ENCODE results near the gene SH3BP4. TPM values are rescaled to one million over a fixed set of nuclear protein-coding genes. Genes with fewer than 3 reads are reported as not detected.

SH3BP4 gene
- total RNA-seq, 1 experiment from 2014 or later: 98.8 TPM

- no peak for DNase-seq (ENCODE audit: low read depth)
Measured at GRCh38 chr2:235034265-235035118, 82.7 kb downstream of the SH3BP4 start.

GRCh38 chr2:235037604-235038166 lies 85.9 kb downstream of the SH3BP4 start:
- DNase-seq (ENCODE audit: low read depth): no peak

GRCh38 chr2:235041221-235041917 lies 89.6 kb downstream of the SH3BP4 start:
- DNase-seq (ENCODE audit: low read depth): no peak

GRCh38 chr2:235041918-235042575 lies 90.2 kb downstream of the SH3BP4 start:
- DNase-seq (ENCODE audit: low read depth): no peak

GRCh38 chr2:235042576-235043515 lies 91.0 kb downstream of the SH3BP4 start:
- no peak for DNase-seq (ENCODE audit: low read depth)

- no peak for DNase-seq (ENCODE audit: low read depth)
Measured at GRCh38 chr2:235043762-235044500, 92.1 kb downstream of the SH3BP4 start.

- no peak for DNase-seq (ENCODE audit: low read depth)
Measured at GRCh38 chr2:235044501-235045271, 92.9 kb downstream of the SH3BP4 start.

GRCh38 chr2:235045336-235045972 lies 93.6 kb downstream of the SH3BP4 start:
- no peak for DNase-seq (ENCODE audit: low read depth)

GRCh38 chr2:235045973-235046343 lies 94.1 kb downstream of the SH3BP4 start:
- no peak for DNase-seq (ENCODE audit: low read depth)

GRCh38 chr2:235046589-235046988 lies 94.8 kb downstream of the SH3BP4 start:
- DNase-seq (ENCODE audit: low read depth): no peak

GRCh38 chr2:235047171-235048160 lies 95.6 kb downstream of the SH3BP4 start:
- no peak for DNase-seq (ENCODE audit: low read depth)

GRCh38 chr2:235048549-235048948 lies 96.7 kb downstream of the SH3BP4 start:
- DNase-seq (ENCODE audit: low read depth): no peak

- no peak for DNase-seq (ENCODE audit: low read depth)
Measured at GRCh38 chr2:235049069-235049468, 97.3 kb downstream of the SH3BP4 start.

- DNase-seq (ENCODE audit: low read depth): no peak
Measured at GRCh38 chr2:235049719-235050118, 97.9 kb downstream of the SH3BP4 start.

GRCh38 chr2:235050980-235051351 lies 99.1 kb downstream of the SH3BP4 start:
- DNase-seq (ENCODE audit: low read depth): peak; percentile 96

- DNase-seq (ENCODE audit: low read depth): no peak
Measured at GRCh38 chr2:235051436-235052260, 99.8 kb downstream of the SH3BP4 start.
